ENCODE results near the gene CDH24. TPM values are rescaled to one million over a fixed set of nuclear protein-coding genes. Genes with fewer than 3 reads are reported as not detected.

Gene CDH24
- total and polyA plus RNA-seq, 2 of the 13 experiments (the other 11 are each of a cell fraction or from before 2014, with no cell fraction given): 0.69 to 0.99 TPM

- TF ChIP-seq PRDM10 (CRISPR knock-in tag; IDR thresholded peaks at IDR 0.05; ENCODE audit: low read depth) (peak; percentile 43; the same call in 1 of the 2 replicates), RERE (CRISPR knock-in tag; IDR thresholded peaks at IDR 0.05; ENCODE audit: low read depth) (no peak), MIXL1 (CRISPR knock-in tag; IDR thresholded peaks at IDR 0.05) (peak; percentile 84; the same call in 1 of the 2 replicates), NCOR1 (IDR thresholded peaks at IDR 0.05; ENCODE audit: borderline replicate concordance, low read length) (no peak), CSRNP1 (CRISPR knock-in tag; IDR thresholded peaks at IDR 0.05) (peak; percentile 91), AHR (CRISPR knock-in tag; IDR thresholded peaks at IDR 0.05) (peak; percentile 99), STAT5B (CRISPR knock-in tag; IDR thresholded peaks at IDR 0.05) (peak; percentile 92), REPIN1 (CRISPR knock-in tag; IDR thresholded peaks at IDR 0.05; ENCODE audit: borderline replicate concordance, low read depth) (peak; percentile 72; the same call in 1 of the 2 replicates), SP140L (CRISPR knock-in tag; IDR thresholded peaks at IDR 0.05; ENCODE audit: borderline replicate concordance) (0 out of 2 replicates have a peak, but pooled peaks have one; percentile 83), ETV6 (CRISPR knock-in tag; conservative IDR thresholded peaks at IDR 0.05) (peak; percentile 50; the same call in 1 of the 2 replicates), WIZ (CRISPR knock-in tag; IDR thresholded peaks at IDR 0.05) (no peak; the same call in 1 of the 2 replicates), REXO4 (CRISPR knock-in tag; IDR thresholded peaks at IDR 0.05; ENCODE audit: borderline replicate concordance) (no peak), MTF2 (CRISPR knock-in tag; IDR thresholded peaks at IDR 0.05; ENCODE audit: borderline replicate concordance) (peak; percentile 78; the same call in 1 of the 2 replicates), PHF20 (CRISPR knock-in tag; IDR thresholded peaks at IDR 0.05) (peak; percentile 77), ZNF547 (CRISPR knock-in tag; IDR thresholded peaks at IDR 0.05) (peak; percentile 76; the same call in 1 of the 2 replicates)
- TF ChIP-seq, protein P1, sequence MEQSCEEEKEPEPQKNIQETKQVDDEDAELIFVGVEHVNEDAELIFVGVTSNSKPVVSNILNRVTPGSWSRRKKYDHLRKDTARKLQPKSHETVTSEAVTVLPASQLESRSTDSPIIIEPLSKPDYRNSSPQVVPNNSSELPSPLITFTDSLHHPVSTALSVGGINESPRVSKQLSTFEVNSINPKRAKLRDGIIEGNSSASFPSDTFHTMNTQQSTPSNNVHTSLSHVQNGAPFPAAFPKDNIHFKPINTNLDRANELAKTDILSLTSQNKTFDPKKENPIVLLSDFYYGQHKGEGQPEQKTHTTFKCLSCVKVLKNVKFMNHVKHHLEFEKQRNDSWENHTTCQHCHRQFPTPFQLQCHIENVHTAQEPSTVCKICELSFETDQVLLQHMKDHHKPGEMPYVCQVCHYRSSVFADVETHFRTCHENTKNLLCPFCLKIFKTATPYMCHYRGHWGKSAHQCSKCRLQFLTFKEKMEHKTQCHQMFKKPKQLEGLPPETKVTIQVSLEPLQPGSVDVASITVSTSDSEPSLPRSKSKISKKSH (CRISPR knock-in tag; IDR thresholded peaks at IDR 0.05; ENCODE audit: borderline replicate concordance): peak; percentile 94
Measured at GRCh38 chr14:23071244-23071920, 14.1 kb upstream of the CDH24 start (continued).
